Endodermal cell (in vitro differentiated cells): ENCODE results near the gene PLPP7. TPM values are rescaled to one million over a fixed set of nuclear protein-coding genes. Genes with fewer than 3 reads are reported as not detected.

Experiments used
- DNase-seq: peaks from one replicate; pipeline ENCODE4 v3.0.0-alpha.2; 2017
- H3K27ac ChIP-seq: 2 replicates; pipeline ENCODE4 v1.5.1; 2013; ENCODE audit warnings: mild to moderate bottlenecking, low read depth, low read length, moderate library complexity
- H3K27me3 ChIP-seq: 2 replicates; pipeline ENCODE4 v1.6.1; 2013; ENCODE audit warnings: mild to moderate bottlenecking, low read length, moderate library complexity; ENCODE audit not compliant: insufficient read depth, control insufficient read depth, poor library complexity, severe bottlenecking
- H3K36me3 ChIP-seq: 2 replicates; pipeline ENCODE4 v1.7.0; 2013; ENCODE audit warnings: mild to moderate bottlenecking, low read length, moderate library complexity; ENCODE audit not compliant: control insufficient read depth, insufficient read depth
- H3K4me1 ChIP-seq: one replicate; pipeline ENCODE4 v1.7.0; 2013; ENCODE audit warnings: low read length; ENCODE audit not compliant: control insufficient read depth, insufficient read depth
- H3K4me3 ChIP-seq: 2 replicates; pipeline ENCODE4 v1.5.1; 2013; ENCODE audit warnings: mild to moderate bottlenecking, low read length, moderate library complexity
- H3K9ac ChIP-seq: 2 replicates; pipeline ENCODE4 v1.6.1; 2013; ENCODE audit warnings: mild to moderate bottlenecking, low read length, moderate library complexity; ENCODE audit not compliant: poor library complexity, severe bottlenecking; ENCODE audit errors: extremely low read depth
- H3K9me3 ChIP-seq: 2 replicates; pipeline ENCODE4 v1.6.1; 2013; ENCODE audit warnings: mild to moderate bottlenecking, low read length, moderate library complexity; ENCODE audit not compliant: control insufficient read depth
- H3K27ac Mint-ChIP-seq: 2 replicates; pipeline ENCODE4 v1.8.0; 2020; ENCODE audit warnings: mixed read lengths
- H3K27me3 Mint-ChIP-seq: 2 replicates; pipeline ENCODE4 v1.8.0; 2021; ENCODE audit warnings: mild to moderate bottlenecking, mixed read lengths; ENCODE audit not compliant: insufficient read depth
- H3K36me3 Mint-ChIP-seq: 2 replicates; pipeline ENCODE4 v1.8.0; 2020; ENCODE audit warnings: low read depth, mixed read lengths
- H3K4me1 Mint-ChIP-seq: 2 replicates; pipeline ENCODE4 v1.8.0; 2020; ENCODE audit warnings: mixed read lengths
- H3K4me3 Mint-ChIP-seq: 2 replicates; pipeline ENCODE4 v1.8.0; 2020; ENCODE audit warnings: mild to moderate bottlenecking, moderate library complexity, mixed read lengths
- H3K9me3 Mint-ChIP-seq: 2 replicates; pipeline ENCODE4 v1.8.0; 2020; ENCODE audit warnings: mild to moderate bottlenecking, mixed read lengths
- WGBS, 2 experiments: methylation state at CpG; one replicate each; pipeline versions ENCODE4 v1.1.5 to v1.1.7; 2013; ENCODE audit warnings: missing lambda C conversion rate in 2 of 2, mixed read lengths in 1 of 2; ENCODE audit not compliant: insufficient coverage in 1 of 2, insufficient read length in 1 of 2; 5-methylcytosine and 5-hydroxymethylcytosine counted together
- total RNA-seq, 2 donors: library from RNA; stranded (reverse); fragmentation: NEBNext Ultra II Directional in 1 of 2; extraction: Animal tissue kit (Norgen Biotek cat#: 25700) in 1 of 2; gene quantifications; 2 replicates in 1 of 2; 3 replicates in 1 of 2; pipeline ENCODE4 v1.2.1, GENCODE V29; 2021
- TF ChIP-seq, protein P1 (sequence below): fragments of 200-600 bp; sonication (generic); conservative IDR thresholded peaks from 2 replicates; pipeline ENCODE4 v1.5.0; 2021; ENCODE audit warnings: antibody characterized with exemption, mild to moderate bottlenecking

Gene PLPP7
- total RNA-seq, 2 donors from 2014 or later: 4.1 to 5.6 TPM

DNA sequence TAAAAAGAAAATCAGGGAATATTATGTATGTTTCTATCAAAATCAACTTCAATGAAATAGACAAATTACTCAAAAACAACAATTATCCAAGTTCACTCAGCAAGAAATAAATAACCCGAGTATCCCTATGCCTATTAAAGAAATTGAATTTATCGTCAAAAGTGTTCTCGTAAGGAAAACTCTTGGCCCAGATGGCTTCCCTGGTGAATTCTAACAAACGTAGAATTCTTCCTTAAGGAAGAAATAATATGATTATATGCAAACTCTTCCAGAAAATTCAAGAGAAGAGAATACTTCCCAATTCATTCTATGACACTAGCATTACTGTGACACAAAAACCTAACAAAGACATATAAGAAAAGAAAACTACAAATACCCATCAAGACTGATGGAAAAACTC, 42.9 kb upstream of the PLPP7 start:
- Histone ChIP-seq H3K36me3 (no peaks in the 10 kb centered on the region), H3K4me1 (no peaks in the 10 kb centered on the region), H3K27ac (no peak overlapping the region), H3K9ac (no peak overlapping the region), H3K4me3 (no peak overlapping the region), H3K27me3 (no peaks in the 10 kb centered on the region), H3K9me3 (peaks cover 5% of the 10 kb centered on the region)
- H3K4me1 Mint-ChIP-seq: no peaks in the 10 kb centered on the region
- 78 to 95% methylated on average over 2 to 3 of the region's 4 CpGs for WGBS, 2 experiments
- DNase-seq: no peak
- H3K4me3 Mint-ChIP-seq: no peak overlapping the region
- no peak overlapping the region for H3K27ac Mint-ChIP-seq
- H3K9me3 Mint-ChIP-seq: peaks cover 13% of the 10 kb centered on the region
- TF ChIP-seq, protein P1, sequence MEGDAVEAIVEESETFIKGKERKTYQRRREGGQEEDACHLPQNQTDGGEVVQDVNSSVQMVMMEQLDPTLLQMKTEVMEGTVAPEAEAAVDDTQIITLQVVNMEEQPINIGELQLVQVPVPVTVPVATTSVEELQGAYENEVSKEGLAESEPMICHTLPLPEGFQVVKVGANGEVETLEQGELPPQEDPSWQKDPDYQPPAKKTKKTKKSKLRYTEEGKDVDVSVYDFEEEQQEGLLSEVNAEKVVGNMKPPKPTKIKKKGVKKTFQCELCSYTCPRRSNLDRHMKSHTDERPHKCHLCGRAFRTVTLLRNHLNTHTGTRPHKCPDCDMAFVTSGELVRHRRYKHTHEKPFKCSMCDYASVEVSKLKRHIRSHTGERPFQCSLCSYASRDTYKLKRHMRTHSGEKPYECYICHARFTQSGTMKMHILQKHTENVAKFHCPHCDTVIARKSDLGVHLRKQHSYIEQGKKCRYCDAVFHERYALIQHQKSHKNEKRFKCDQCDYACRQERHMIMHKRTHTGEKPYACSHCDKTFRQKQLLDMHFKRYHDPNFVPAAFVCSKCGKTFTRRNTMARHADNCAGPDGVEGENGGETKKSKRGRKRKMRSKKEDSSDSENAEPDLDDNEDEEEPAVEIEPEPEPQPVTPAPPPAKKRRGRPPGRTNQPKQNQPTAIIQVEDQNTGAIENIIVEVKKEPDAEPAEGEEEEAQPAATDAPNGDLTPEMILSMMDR: no peak
- peaks cover 3% of the 10 kb centered on the region for H3K36me3 Mint-ChIP-seq
- H3K27me3 Mint-ChIP-seq: no peaks in the 10 kb centered on the region

DNA sequence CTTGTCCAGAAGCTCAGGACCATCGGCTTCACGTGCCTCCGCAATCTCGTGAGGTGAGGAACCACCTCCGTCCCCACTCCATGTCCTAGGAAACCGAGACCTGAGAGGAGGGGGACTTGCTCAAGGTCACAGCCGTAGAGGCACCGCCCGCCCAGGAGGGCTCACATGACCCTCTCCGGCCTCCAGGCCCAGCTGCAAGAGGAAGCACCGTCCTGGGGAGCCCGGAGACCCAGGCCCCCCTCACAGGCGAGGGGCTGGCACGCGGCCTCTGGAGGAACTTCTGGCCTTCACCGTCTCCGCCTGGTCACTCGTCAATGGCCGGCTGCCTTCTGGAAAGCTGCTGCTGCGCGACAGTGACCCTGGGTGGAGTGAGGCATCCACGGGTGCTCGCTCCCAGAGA, 37.4 kb upstream of the PLPP7 start:
- no peak overlapping the region for H3K4me3 ChIP-seq
- H3K36me3 ChIP-seq: no peaks in the 10 kb centered on the region
- H3K27me3 Mint-ChIP-seq: no peaks in the 10 kb centered on the region
- H3K4me3 Mint-ChIP-seq: no peak overlapping the region
- no peaks in the 10 kb centered on the region for H3K27me3 ChIP-seq
- no peaks in the 10 kb centered on the region for H3K4me1 ChIP-seq
- H3K27ac Mint-ChIP-seq: no peak overlapping the region
- 95 to 97% methylated on average over 16 to 23 of the region's 23 CpGs for WGBS, 2 experiments
- no peaks in the 10 kb centered on the region for H3K9me3 Mint-ChIP-seq
- H3K27ac ChIP-seq: no peak overlapping the region
- H3K9me3 ChIP-seq: no peaks in the 10 kb centered on the region
- no peaks in the 10 kb centered on the region for H3K4me1 Mint-ChIP-seq
- TF ChIP-seq, protein P1: no peak
- no peaks in the 10 kb centered on the region for H3K36me3 Mint-ChIP-seq
- no peak for DNase-seq
- H3K9ac ChIP-seq: no peak overlapping the region

DNA sequence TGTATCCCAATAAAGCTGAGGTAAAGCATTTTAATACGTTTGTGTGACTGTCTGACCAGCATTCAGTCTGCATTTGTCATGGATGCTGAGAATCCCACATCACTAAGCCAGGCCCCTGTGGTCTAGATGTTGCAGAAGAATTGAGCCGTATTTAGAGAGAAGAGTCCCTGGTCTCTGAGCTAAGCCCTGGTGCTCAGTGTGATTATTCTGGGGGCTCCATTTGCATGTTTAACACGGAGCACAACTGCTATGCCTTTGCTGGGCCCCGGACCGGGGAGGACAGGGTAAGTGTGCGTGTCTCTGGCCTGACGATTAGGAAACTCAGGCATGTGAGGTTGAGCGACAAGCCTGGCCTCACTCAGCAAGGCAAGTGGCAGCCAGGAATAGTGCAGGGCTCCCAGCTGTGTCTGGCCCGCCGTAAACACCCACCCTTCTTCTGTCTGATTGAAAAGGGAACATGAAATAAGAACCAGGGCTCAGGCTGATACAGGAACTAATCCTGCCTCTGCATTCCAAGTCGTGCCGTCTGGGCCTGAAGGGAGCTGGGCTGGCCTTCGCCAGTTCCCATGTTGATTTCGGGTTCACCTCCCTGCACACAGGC, 35.5 kb upstream of the PLPP7 start:
- H3K4me1 ChIP-seq: no peaks in the 10 kb centered on the region
- H3K4me3 Mint-ChIP-seq: no peak overlapping the region
- TF ChIP-seq, protein P1: no peak

More for the DNA sequence above, 35.5 kb upstream of the PLPP7 start:
- H3K9me3 Mint-ChIP-seq: no peaks in the 10 kb centered on the region
- H3K4me1 Mint-ChIP-seq: no peaks in the 10 kb centered on the region
- WGBS, 2 experiments: 76 to 83% methylated on average over 12 to 14 of the region's 14 CpGs
- DNase-seq: peak; percentile 46
- Histone ChIP-seq H3K27me3 (no peaks in the 10 kb centered on the region), H3K9ac (no peak overlapping the region), H3K4me3 (no peak overlapping the region), H3K9me3 (no peaks in the 10 kb centered on the region), H3K36me3 (no peaks in the 10 kb centered on the region), H3K27ac (peak overlapping the region; percentile 66)
- H3K36me3 Mint-ChIP-seq: no peaks in the 10 kb centered on the region
- no peaks in the 10 kb centered on the region for H3K27me3 Mint-ChIP-seq
- H3K27ac Mint-ChIP-seq: no peak overlapping the region
